H1 (cell line): Measurements from ENCODE around the gene LRRC4C. TPM values are rescaled to one million over a fixed set of nuclear protein-coding genes. Genes with fewer than 3 reads are reported as not detected.

Experiments
- SUZ12 ChIP-seq: fragments of 200-600 bp; sonication (generic); IDR thresholded peaks from 2 replicates; pipeline ENCODE4 v1.6.1; 2012; ENCODE audit warnings: mild to moderate bottlenecking, inconsistent platforms, low read length, moderate library complexity, mixed read lengths
- polyA plus RNA-seq, 7 experiments: library from polyadenylated mRNA; depleted of rRNA in 3 of 7; stranded (reverse) in 5 of 7; unstranded in 2 of 7; fragments of >200 nt in 5 of 7; fragments of 200-250 nt in 2 of 7; gene quantifications; 1 replicate in 5 of 7; 2 replicates in 1 of 7; 4 replicates in 1 of 7; pipeline versions ENCODE4 v1.2.1 to v1.2.3, GENCODE V29; 2011 to 2013; ENCODE audit warnings: missing spikeins in 2 of 7, mixed read lengths in 2 of 7
- total RNA-seq: library from RNA; stranded (reverse); fragmentation: NEBNext Ultra II Directional; extraction: Animal tissue kit (Norgen Biotek cat#: 25700); gene quantifications from 2 replicates; pipeline ENCODE4 v1.2.1, GENCODE V29; 2021

LRRC4C gene
- total and polyA plus RNA-seq, 2 of the 8 experiments (the other 6 are each of a cell fraction or from before 2014, with no cell fraction given): 0.23 to 2.2 TPM

- TF ChIP-seq SUZ12: no peak
Observed at GRCh38 chr11:40223596-40224330, 1235.7 kb downstream of the LRRC4C start (continued).
